GM12878 (cell line): Measurements from ENCODE around the gene CDCA8. TPM values are rescaled to one million over a fixed set of nuclear protein-coding genes. Genes with fewer than 3 reads are reported as not detected.

ENCODE experiments used
- ATAC-seq: fragments of 200-7000 bp; cut with Tn5 transposase; 3 replicates; pipeline ENCODE4 v1.9.1; 2020; ENCODE audit warnings: mild to moderate bottlenecking, moderate library complexity
- BruUV-seq: library from RNA; stranded (reverse); fragments of 400-500 nt; replicated peaks from 2 replicates; lab custom pipeline; 2021; lab: Mats Ljungman, UMichigan
- CTCF ChIA-PET: fragments of 300-600 bp; sonication (Branson Sonifier 250); formaldehyde crosslinking; extraction: SDS; loops from one replicate; lab custom pipeline; 2021; ENCODE audit warnings: inconsistent platforms; lab: Yijun Ruan, JAX
- POLR2A ChIA-PET: fragments of 350-600 bp; formaldehyde crosslinking; extraction: SDS; loops from one replicate; lab custom pipeline; 2021; ENCODE audit warnings: inconsistent platforms; lab: Charles Lee
- RAD21 ChIA-PET: fragments of 300-600 bp; sonication (Branson Sonifier 250); formaldehyde crosslinking; loops from one replicate; lab custom pipeline; 2023; ENCODE audit warnings: antibody characterized with exemption; ENCODE audit not compliant: unreplicated experiment; lab: Charles Lee
- SMC1A ChIA-PET: fragments of 300-600 bp; sonication (Branson Sonifier 250); formaldehyde crosslinking; loops from one replicate; lab custom pipeline; 2023; ENCODE audit not compliant: unreplicated experiment, uncharacterized antibody; lab: Charles Lee
- DNase-seq: peaks from one replicate; pipeline ENCODE4 v3.0.0-alpha.2; 2011; ENCODE audit warnings: low read depth, low spot score
- FAIRE-seq: peaks from 3 replicates; lab custom pipeline; 2011; peaks lifted over from hg19 to GRCh38; lab: Jason Lieb, UNC
- H2AFZ ChIP-seq: 2 replicates; pipeline ENCODE4 v1.6.0; 2011; ENCODE audit warnings: low read depth, low read length, control low read depth; ENCODE audit not compliant: control insufficient read depth
- H3K27ac ChIP-seq: 2 replicates; pipeline ENCODE4 v1.5.1; 2011; ENCODE audit warnings: control low read depth; ENCODE audit not compliant: control insufficient read depth, insufficient read depth
- H3K27me3 ChIP-seq, 2 experiments: replicated peaks in 1 of 2; 2 replicates each; pipeline versions ENCODE4 v1.6.0 to v1.6.1; 2011; ENCODE audit warnings: low read length in 1 of 2; ENCODE audit not compliant: control insufficient read depth in 2 of 2, insufficient read depth in 2 of 2
- H3K36me3 ChIP-seq, 2 experiments: 2 replicates each; pipeline ENCODE4 v1.5.1; 2011; ENCODE audit warnings: low read length in 1 of 2; ENCODE audit not compliant: control insufficient read depth in 2 of 2, insufficient read depth in 2 of 2
- H3K4me1 ChIP-seq: 2 replicates; pipeline ENCODE4 v1.6.1; 2011; ENCODE audit warnings: mild to moderate bottlenecking, low read length, moderate library complexity, mixed read lengths; ENCODE audit not compliant: control insufficient read depth, insufficient read depth
- H3K4me2 ChIP-seq: 2 replicates; pipeline ENCODE4 v1.6.0; 2011; ENCODE audit warnings: control low read depth; ENCODE audit not compliant: control insufficient read depth, insufficient read depth
- H3K4me3 ChIP-seq: fragments of 200-600 bp; sonication (generic); 2 replicates; pipeline ENCODE4 v1.5.1; 2016
- H3K79me2 ChIP-seq: 2 replicates; pipeline ENCODE4 v1.6.0; 2011; ENCODE audit warnings: low read length; ENCODE audit not compliant: control insufficient read depth, insufficient read depth
- H3K9ac ChIP-seq: 2 replicates; pipeline ENCODE4 v1.8.0; 2011; ENCODE audit warnings: low read length, control low read depth, mixed read lengths; ENCODE audit not compliant: control insufficient read depth, insufficient read depth
- H3K9me3 ChIP-seq: replicated peaks from 3 replicates; pipeline ENCODE4 v1.5.1; 2011; ENCODE audit warnings: mild to moderate bottlenecking, low read length; ENCODE audit not compliant: control insufficient read depth, insufficient read depth
- H4K20me1 ChIP-seq: 2 replicates; pipeline ENCODE4 v1.6.0; 2011; ENCODE audit not compliant: control insufficient read depth, insufficient read depth
- ATF2 ChIP-seq: IDR thresholded peaks from 2 replicates; pipeline ENCODE4 v1.6.1; 2012; ENCODE audit warnings: low read length, inconsistent platforms
- CHD2 ChIP-seq: IDR thresholded peaks from 2 replicates; pipeline ENCODE4 v1.6.1; 2011; ENCODE audit warnings: low read depth, low read length, improper control_type of control experiment, borderline replicate concordance
- LARP7 ChIP-seq: fragments of 450-650 bp; IDR thresholded peaks from 2 replicates; pipeline ENCODE4 v1.6.1; 2017; ENCODE audit warnings: mild to moderate bottlenecking
- MTA3 ChIP-seq: IDR thresholded peaks from 2 replicates; pipeline ENCODE4 v1.6.1; 2012; ENCODE audit warnings: low read length, inconsistent platforms, borderline replicate concordance
- POU2F2 ChIP-seq: IDR thresholded peaks from 3 replicates; pipeline ENCODE4 v1.6.1; 2011; ENCODE audit warnings: low read depth, mild to moderate bottlenecking, low read length, borderline replicate concordance
- PRDM15 ChIP-seq: fragments of 450-650 bp; formaldehyde crosslinking; IDR thresholded peaks from 2 replicates; pipeline ENCODE4 v1.4.0; 2020; ENCODE audit warnings: mild to moderate bottlenecking, moderate library complexity
- SMARCA5 ChIP-seq: fragments of 450-650 bp; IDR thresholded peaks from 2 replicates; pipeline ENCODE4 v1.6.1; 2017; ENCODE audit warnings: mild to moderate bottlenecking
- ZBED1 ChIP-seq: IDR thresholded peaks from 2 replicates; pipeline ENCODE4 v1.6.1; 2016; ENCODE audit warnings: borderline replicate concordance
- in situ Hi-C: fragments of 300-500 bp; cut with MboI; formaldehyde crosslinking; loops from 9 replicates; pipeline ENCODE4 v1.14.3; 2018; ENCODE audit warnings: mixed read lengths
- intact Hi-C: fragments of 100-400 bp; cut with micrococcal nuclease; formaldehyde crosslinking; loops from one replicate; pipeline ENCODE4 v1.14.2; 2022; ENCODE audit not compliant: unreplicated experiment
- polyA plus RNA-seq, 11 experiments: library from polyadenylated mRNA; depleted of rRNA in 4 of 11; unstranded in 6 of 11; stranded (reverse) in 5 of 11; fragments of >200 nt; fragmentation: Nextera tagmentation in 4 of 11; fragmentation: Illumina TruSeq in 1 of 11; extraction: Ambion mirVana in 4 of 11; extraction: Trizol in 1 of 11; gene quantifications; 1 replicate in 1 of 11; 2 replicates in 10 of 11; pipeline versions ENCODE4 v1.2.1 to v1.2.3, GENCODE V29; 2011 to 2016; ENCODE audit warnings: inconsistent platforms in 2 of 11, missing spikeins in 2 of 11, low read depth in 1 of 11
- total RNA-seq, 4 experiments: library from RNA; depleted of rRNA in 3 of 4; stranded (reverse); fragments of >200 nt in 3 of 4; fragmentation: Illumina TruSeq in 1 of 4; extraction: Trizol in 1 of 4; gene quantifications; 2 replicates each; pipeline versions ENCODE4 v1.2.1 to v1.2.3, GENCODE V29; 2013 to 2021

The CDCA8 gene
- total and polyA plus RNA-seq, 10 of the 15 experiments (the other 5 are each of a cell fraction or from before 2014, with no cell fraction given): 21.3 to 98.1 (median 61.4) TPM

- ATAC-seq (no peak), DNase-seq (no peak), FAIRE-seq (no peak)
- RAD21 ChIA-PET: no interaction called here
- POLR2A ChIA-PET: interaction anchor here (1.0 kb wide), 1 partner anchor 57 kb away, joined by 7 read pairs; no protein-coding TSS in a partner anchor
- CTCF ChIA-PET: interaction anchor here (0.7 to 1.7 kb wide), 3 partner anchors 26 to 180 kb away, joined by 4 to 7 read pairs (median 5); no protein-coding TSS in a partner anchor
- SMC1A ChIA-PET: interaction anchor here (1.5 kb wide), 1 partner anchor 11 kb away, joined by 3 read pairs; no protein-coding TSS in a partner anchor
- BruUV-seq: no TSS peak
- TF ChIP-seq ATF2: no peak
- TF ChIP-seq POU2F2: no peak
- no peak for TF ChIP-seq PRDM15 (CRISPR knock-in tag)
- no peak for TF ChIP-seq SMARCA5
- no peak for TF ChIP-seq ZBED1
- no peak for TF ChIP-seq LARP7
- TF ChIP-seq CHD2: no peak
- no peak for TF ChIP-seq MTA3
- intact Hi-C loops (no loop called here), in situ Hi-C loops (no loop called here)
- H2AFZ ChIP-seq: no peak overlapping the region
- H3K27me3 ChIP-seq: no peaks in the 10 kb centered on the region
- no peaks in the 10 kb centered on the region for H3K4me1 ChIP-seq
- H3K9ac ChIP-seq: no peak overlapping the region
- no peaks in the 10 kb centered on the region for H3K79me2 ChIP-seq
- H3K9me3 ChIP-seq: no peaks in the 10 kb centered on the region
- H3K27ac ChIP-seq: no peak overlapping the region
- H3K4me3 ChIP-seq: no peak overlapping the region
- H4K20me1 ChIP-seq: no peaks in the 10 kb centered on the region
- no peak overlapping the region for H3K4me2 ChIP-seq
- H3K36me3 ChIP-seq: no peaks in the 10 kb centered on the region
Observed at GRCh38 chr1:37655274-37655673, 37.0 kb upstream of the CDCA8 start.
